Left ventricle myocardium inferior (tissue), 1 donor: ENCODE data around the gene ENPP3. TPM values are rescaled to one million over a fixed set of nuclear protein-coding genes. Genes with fewer than 3 reads are reported as not detected.

Source experiments
- DNase-seq: peaks from one replicate; pipeline ENCODE4 v3.0.0-alpha.2; 2020
- H3K27ac ChIP-seq: fragments of 200-600 bp; replicated peaks from 2 replicates; pipeline ENCODE4 v1.8.0; 2021
- H3K27me3 ChIP-seq: fragments of 200-600 bp; 2 replicates; pipeline ENCODE4 v1.8.0; 2021; ENCODE audit warnings: low read depth
- H3K36me3 ChIP-seq: fragments of 200-600 bp; 2 replicates; pipeline ENCODE4 v1.8.0; 2021
- H3K4me1 ChIP-seq: fragments of 200-600 bp; 2 replicates; pipeline ENCODE4 v1.8.0; 2021
- H3K4me3 ChIP-seq: fragments of 200-600 bp; 2 replicates; pipeline ENCODE4 v1.8.0; 2021; ENCODE audit warnings: mild to moderate bottlenecking, moderate library complexity
- H3K9me3 ChIP-seq: fragments of 200-600 bp; replicated peaks from 2 replicates; pipeline ENCODE4 v1.8.0; 2021
- CTCF ChIP-seq: fragments of 200-600 bp; IDR thresholded peaks from 2 replicates; pipeline ENCODE4 v1.8.0; 2021; ENCODE audit warnings: antibody characterized with exemption, mild to moderate bottlenecking, borderline replicate concordance
- intact Hi-C: fragments of 100-400 bp; cut with micrococcal nuclease; formaldehyde crosslinking; loops from one replicate; pipeline ENCODE4 v1.11.0; 2022
- total RNA-seq: library from RNA; stranded (reverse); fragmentation: NEBNext Ultra II Directional; extraction: Animal tissue kit (Norgen Biotek cat#: 25700); gene quantifications from one replicate; pipeline ENCODE4 v1.2.1, GENCODE V29; 2021
- donor health status: DM: no; HTN: yes; CAD: no; lungs with severe emphysema.

ENPP3 gene
- total RNA-seq, 1 donor from 2014 or later, result 0.14 TPM

GRCh38 chr6:131736003-131736596, 99.0 kb downstream of the ENPP3 start:
- TF ChIP-seq CTCF, result no peak
- H3K9me3 ChIP-seq, result peaks cover 1% of the 10 kb centered on the region
- H3K4me3 ChIP-seq, result no peak overlapping the region
- no peaks in the 10 kb centered on the region for H3K27me3 ChIP-seq
- H3K27ac ChIP-seq, result no peak overlapping the region
- no peak for DNase-seq
- H3K4me1 ChIP-seq, result no peaks in the 10 kb centered on the region
- intact Hi-C loops, result no loop called here
- H3K36me3 ChIP-seq, result no peaks in the 10 kb centered on the region

GRCh38 chr6:131736811-131737210, 99.7 kb downstream of the ENPP3 start:
- Histone ChIP-seq H3K9me3 (no peaks in the 10 kb centered on the region), H3K4me3 (no peak overlapping the region), H3K36me3 (no peaks in the 10 kb centered on the region), H3K27me3 (no peaks in the 10 kb centered on the region), H3K27ac (no peak overlapping the region), H3K4me1 (no peaks in the 10 kb centered on the region)
- no peak for DNase-seq
- intact Hi-C loops, result no loop called here
- no peak for TF ChIP-seq CTCF

GRCh38 chr6:131739136-131739535, 102.0 kb downstream of the ENPP3 start:
- no peak for TF ChIP-seq CTCF
- Histone ChIP-seq H3K27me3 (no peaks in the 10 kb centered on the region), H3K9me3 (no peaks in the 10 kb centered on the region), H3K4me1 (no peaks in the 10 kb centered on the region), H3K4me3 (no peak overlapping the region), H3K27ac (no peak overlapping the region), H3K36me3 (no peaks in the 10 kb centered on the region)
- no peak for DNase-seq
- intact Hi-C loops, result no loop called here

GRCh38 chr6:131740161-131740560, 103.1 kb downstream of the ENPP3 start:
- no peak for TF ChIP-seq CTCF
- intact Hi-C loops, result no loop called here
- Histone ChIP-seq H3K27me3 (no peaks in the 10 kb centered on the region), H3K4me1 (no peaks in the 10 kb centered on the region), H3K9me3 (no peaks in the 10 kb centered on the region), H3K4me3 (no peak overlapping the region), H3K27ac (no peak overlapping the region), H3K36me3 (no peaks in the 10 kb centered on the region)
- DNase-seq, result no peak

- DNase-seq, result no peak
- Histone ChIP-seq H3K27ac (no peak overlapping the region), H3K36me3 (no peaks in the 10 kb centered on the region), H3K4me1 (no peaks in the 10 kb centered on the region), H3K27me3 (no peaks in the 10 kb centered on the region), H3K9me3 (no peaks in the 10 kb centered on the region), H3K4me3 (no peak overlapping the region)
- intact Hi-C loops, result no loop called here
- TF ChIP-seq CTCF, result no peak
These were observed 104.7 kb downstream of the ENPP3 start for GRCh38 chr6:131741688-131742393.
